Femur (tissue), 1 donor: ENCODE data around the gene CISTR.
A peak's percentile ranks its signal among the peaks of the same experiment; 100 is the strongest.
"Not testable (repeated sequence)": the region's sequence is repeated elsewhere in the genome, so short reads cannot be mapped to it uniquely, and the experiment has no call there.

ENCODE experiments used
- DNase-seq: peaks from one replicate; pipeline ENCODE4 v3.0.0-alpha.2; 2017

CISTR gene

GRCh38 chr12:53751336-53752191 lies at the start of gene CISTR:
CISTR (minus strand) TSS chr12:53751979.
- peak; percentile 60 for DNase-seq

DNA sequence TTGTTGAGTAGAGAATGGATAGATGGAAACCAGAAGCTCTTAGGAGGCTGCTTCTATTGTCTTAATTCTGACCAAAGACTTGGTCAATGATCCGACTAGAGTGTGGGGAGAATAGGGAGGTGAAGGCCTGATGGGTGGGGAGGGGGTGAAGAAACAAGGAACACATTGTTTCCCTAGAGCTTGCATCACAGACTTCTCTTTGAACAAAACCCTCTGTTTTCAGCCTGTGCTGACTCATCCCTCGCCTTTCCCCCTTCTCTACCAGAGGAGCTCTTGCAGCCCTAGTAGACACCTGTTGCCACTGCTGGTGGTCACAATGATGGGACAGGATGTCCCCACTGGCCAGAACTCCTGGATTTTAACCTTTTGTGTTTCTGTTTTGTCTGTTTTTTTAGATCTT lies 46.8 kb upstream of the CISTR start:
- no peak for DNase-seq

DNA sequence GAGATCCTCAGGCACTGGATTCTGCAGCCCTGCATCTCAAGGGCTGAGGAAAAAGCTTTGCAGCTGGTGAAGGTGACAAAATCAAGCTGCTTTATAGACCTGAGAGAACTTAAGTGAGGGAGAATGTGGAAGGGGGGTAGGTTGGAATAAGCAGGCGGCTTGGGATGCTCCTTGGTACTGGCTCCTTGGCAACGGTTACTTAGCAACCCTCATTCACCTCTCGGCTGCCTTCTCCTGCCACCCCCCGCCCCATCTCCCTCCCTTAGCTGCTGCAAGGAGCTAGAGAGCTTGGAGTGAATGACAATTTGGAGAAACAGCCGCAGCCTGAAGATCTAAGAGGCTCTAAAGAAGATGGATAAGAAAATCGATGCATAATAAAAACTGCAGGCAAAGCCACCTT lies 44.1 kb upstream of the CISTR start:
- no peak for DNase-seq

DNA sequence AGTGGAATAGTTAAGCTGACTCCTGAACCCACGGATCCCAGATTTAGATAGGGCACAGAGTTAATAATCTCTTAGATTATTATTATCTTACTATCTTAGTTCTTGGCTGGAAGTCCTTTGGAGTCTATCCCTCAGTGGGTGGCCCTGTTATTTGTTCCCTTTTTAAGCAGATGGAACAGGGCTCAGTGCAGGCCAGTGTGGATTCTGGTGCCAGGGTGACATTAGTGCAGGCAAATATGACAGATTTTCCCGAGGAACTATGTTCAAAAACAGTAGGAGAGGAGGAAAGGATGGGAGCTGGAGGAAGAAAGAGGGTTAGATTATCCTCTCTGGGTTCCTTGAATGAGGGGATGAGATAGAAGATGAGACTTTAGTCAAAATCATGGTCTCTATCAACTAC lies 41.4 kb upstream of the CISTR start:
- DNase-seq: no peak

DNA sequence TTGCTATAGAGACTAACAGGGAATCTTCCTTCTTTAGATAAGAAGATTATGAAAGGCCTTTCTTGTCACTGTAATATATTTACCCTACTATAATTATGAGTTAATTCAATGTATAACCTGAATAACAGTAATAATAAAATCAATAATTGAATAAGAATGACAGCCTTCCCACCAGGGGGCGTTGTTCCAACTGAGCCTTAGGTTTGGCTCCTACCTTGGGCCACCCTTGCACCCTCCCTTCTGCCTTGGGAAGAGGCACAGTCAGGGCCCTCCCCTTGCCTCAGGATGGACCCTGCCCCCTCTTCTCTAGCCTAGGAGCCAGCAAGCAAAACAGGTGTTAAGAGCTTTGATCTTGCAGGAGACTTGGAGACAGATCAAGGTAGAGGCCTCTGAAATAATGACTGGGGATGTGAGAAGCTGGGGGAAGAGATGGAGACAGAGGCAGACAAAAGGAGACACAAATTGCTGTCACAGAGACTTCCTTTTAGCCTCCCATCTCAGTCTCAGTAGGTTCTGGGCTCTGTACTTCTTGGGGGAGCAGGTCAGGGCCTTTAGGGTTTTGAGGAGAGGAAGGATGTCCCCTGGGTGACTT lies 40.1 kb upstream of the CISTR start:
- no peak for DNase-seq

GRCh38 chr12:53789570-53789969 lies 37.8 kb upstream of the CISTR start:
- DNase-seq: no peak

DNA sequence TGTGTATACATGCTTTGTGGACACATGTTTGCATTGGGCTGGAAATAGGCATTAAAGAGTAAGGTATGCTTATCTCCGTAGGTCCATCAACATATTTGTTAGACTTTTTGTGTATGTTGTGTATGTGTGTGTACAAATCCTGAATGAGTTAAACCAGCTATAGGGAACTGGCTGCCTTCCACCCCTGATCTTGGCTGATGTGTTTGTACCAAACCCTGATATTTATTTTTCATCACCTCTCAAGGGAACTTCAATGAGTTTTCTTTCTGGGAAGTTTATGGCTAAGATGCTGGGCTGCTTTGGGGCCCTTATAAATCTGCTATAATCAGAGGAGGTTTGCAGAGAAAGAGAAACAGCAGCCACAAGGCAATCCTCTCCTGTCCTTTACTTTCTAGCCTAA lies 37.1 kb upstream of the CISTR start:
- no peak for DNase-seq

DNA sequence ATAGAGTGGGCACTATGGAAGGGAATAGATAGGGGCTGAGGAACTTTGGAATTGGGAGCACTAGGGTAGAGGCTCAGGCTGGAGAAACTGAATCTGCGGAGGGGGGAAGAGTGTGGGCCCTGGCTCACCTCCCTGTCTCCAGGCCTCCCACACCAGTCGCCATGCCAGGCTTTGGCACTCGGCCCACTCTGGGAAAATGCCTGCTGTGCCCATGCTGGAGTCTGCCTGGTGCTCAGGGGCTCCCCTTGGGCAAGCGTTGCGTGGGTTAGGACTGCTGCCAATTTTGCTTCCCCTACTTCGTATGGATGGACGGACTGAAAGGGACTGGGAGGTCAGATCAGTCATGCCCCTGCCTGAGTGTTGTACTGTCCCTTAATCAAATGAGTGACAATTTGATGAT lies 34.6 kb upstream of the CISTR start:
- no peak for DNase-seq

GRCh38 chr12:53785161-53785560 lies 33.4 kb upstream of the CISTR start:
- DNase-seq: no peak

DNA sequence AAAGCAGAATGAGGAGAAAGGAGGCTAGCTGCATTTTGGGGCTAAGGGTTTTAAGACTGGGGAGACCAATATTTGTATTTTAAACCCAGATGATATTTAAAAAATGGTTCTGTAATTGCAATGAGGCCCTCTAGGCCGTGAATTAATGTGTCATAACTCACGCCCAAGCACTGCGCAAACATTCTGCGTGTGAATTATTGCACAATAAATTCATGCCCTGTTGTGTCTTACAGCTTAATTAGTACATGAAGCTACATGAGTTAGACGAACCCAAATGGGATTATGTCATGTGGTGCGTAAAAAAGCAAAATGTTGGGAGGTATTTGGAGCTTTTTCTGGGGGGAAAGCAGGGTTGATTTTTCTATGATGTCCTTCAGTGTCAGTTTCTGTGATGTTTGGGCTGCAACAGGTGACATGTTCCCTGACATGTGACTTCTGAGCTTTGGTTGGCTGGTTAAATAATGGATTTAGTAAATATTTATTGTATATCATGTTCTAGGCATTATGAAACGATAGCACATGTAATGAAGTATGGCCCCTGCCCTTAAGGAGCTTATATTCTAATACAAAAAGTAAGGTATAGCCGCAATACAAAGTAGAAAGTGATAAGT lies 30.4 kb upstream of the CISTR start:
- DNase-seq: no peak

DNA sequence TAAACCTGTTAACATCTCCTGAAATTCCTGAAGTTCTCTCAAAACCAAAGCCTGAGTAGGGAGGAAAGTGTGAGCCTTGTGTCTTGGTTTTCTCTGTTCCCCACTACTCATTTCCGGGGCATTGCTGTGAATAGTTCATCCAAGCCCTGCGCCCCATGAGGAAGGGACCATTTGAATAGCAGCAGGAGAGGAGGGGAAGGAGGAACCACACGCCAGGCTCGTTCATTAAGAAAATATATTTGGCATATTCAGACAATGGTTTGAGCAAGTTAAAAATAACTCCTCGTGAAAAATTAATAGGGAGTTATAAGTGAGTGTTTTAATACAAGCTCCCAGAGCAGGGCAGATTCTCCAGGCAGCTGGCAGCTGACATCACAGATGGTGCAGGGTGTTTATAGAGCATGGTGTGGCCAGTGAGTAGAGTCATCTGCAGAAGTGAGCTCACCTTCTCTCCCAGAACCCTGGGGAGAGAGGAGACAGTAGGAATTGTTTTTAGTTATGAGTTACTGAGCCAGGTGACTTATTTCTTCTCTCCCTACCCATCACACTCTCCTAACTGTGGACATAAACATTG lies 29.5 kb upstream of the CISTR start:
- DNase-seq: no peak

DNA sequence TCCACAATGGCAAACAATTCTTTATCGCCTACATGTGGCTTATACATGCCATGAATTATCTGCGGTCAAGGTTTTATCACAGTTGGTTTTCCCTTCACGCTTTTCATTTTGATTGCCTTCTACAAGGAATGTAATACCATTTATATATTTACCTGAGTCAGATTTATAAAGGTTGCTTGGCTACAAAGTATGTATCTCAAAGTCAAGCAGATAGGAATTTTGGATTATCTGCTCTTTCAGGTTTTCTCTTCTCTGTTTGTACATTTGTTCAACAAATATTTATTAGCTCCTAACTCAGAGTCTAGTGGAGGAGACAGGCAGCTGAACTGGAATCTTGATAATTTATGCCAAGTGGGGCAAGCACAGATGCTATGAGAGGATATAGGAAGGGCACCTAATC lies 28.5 kb upstream of the CISTR start:
- DNase-seq: no peak

- not testable (repeated sequence) for DNase-seq
Measured at GRCh38 chr12:53779679-53780078, 27.9 kb upstream of the CISTR start.

GRCh38 chr12:53777936-53778644 lies 26.3 kb upstream of the CISTR start:
- DNase-seq: no peak

DNA sequence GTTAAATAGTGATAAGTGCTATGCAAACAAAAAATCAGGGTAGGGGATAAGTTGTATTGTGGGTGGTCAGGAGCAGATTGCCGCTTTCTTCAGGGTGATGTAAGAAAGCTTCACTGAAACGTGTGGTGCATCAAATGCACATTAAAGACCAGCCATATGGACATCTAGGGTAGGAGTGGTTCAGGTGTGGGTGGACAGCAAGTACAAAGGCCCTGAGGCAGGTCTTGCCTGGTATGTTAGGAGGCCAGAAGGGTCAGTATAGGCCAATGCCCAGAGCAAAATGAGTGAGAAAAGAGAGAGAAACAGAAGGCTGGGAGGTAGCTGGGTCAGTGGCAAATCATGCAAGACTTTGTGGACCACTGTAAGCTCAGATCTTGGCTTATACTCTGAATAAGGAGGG lies 25.6 kb upstream of the CISTR start:
- DNase-seq: no peak

GRCh38 chr12:53776872-53777271 lies 25.1 kb upstream of the CISTR start:
- no peak for DNase-seq

DNA sequence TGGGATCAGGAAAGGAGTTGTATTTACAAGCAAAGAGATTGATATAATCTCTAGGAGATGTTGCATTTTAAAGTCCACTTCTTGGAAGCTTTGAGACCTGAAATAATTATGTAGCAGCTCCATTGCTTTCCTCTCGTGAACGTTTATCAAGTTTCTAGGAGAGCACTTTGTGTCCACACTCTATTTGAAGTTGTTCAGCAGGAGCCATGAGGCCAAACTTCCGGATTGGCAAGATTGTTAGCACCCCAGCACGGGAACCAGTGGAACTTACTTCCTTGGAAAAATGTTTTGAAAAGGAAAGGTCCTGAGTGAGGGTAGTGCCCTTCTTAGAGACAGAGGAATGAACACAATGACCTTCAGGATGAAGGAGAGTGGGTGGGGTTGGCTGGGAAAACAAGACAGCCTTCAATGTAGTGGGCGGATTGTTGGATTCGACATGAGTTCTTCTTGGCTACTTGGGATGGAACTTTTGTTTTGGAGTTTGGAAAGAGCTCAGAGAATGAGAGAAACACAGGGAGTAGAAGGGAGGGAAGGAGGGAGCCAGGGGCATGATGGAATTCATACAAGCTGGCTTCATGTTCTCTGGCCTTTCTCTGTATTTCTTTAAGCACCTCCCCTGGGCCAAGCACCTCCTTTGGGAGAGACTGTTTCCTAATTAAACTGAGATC lies 23.8 kb upstream of the CISTR start:
- peak; percentile 48 for DNase-seq

DNA sequence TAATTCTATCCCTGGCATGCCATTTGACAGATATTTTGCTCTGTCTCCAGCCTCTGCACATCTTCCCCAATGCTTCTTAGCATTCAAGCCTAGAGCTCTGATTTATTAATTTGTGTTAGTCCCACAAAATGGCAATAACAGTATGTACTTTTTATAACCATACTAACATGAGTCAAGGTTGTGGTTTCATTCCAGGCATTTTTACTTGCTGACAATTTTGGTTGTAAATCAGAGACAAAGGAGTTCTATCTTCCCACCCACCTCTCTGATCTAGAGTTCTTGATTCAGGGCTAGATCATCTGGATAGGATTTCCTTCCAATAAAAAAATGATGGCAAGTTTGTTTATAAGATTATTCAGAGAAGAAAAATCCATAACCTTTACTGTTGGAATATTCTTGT lies 18.5 kb upstream of the CISTR start:
- DNase-seq: no peak

- DNase-seq: no peak
Measured at GRCh38 chr12:53768976-53769375, 17.2 kb upstream of the CISTR start.

DNA sequence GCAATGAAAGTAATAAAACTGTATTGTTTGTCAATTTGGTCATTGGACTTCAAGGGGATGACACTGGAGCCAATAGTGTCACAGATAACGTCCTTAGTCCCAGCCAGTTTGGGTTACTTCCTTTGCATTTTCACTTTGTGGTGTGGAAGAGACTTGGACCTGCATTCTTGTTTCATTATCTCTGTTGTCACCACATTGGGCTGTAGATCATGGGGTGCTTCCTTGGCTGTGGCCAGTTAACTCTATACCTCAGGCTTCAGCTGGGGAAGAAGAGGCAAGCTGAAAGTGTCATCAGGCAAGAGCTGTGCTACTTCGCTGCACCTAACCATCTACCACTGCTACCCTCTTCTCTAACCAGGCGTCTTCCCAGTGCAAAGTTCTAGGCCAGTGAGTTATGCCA lies 15.1 kb upstream of the CISTR start:
- no peak for DNase-seq

- DNase-seq: no peak
Measured at GRCh38 chr12:53765891-53766290, 14.1 kb upstream of the CISTR start.

DNA sequence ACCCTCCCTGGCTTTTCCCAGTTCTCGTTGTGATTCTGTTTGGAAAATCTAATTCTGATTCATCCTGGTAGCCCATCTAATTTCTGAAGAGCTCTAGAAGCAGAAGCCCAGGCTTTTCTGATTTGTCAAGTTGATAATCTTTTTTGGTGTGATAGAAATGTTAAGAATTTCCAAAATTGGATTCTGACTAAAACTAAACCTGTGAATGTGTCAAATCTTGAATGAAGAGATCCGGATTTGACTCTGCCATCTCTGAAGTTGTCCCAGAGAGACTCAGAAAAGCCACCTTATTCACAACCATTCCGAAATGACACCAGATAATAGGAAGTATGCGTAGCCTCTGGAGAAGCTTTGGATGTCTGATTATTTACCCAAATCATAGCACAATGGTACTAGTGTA lies 12.8 kb upstream of the CISTR start:
- DNase-seq: no peak

DNA sequence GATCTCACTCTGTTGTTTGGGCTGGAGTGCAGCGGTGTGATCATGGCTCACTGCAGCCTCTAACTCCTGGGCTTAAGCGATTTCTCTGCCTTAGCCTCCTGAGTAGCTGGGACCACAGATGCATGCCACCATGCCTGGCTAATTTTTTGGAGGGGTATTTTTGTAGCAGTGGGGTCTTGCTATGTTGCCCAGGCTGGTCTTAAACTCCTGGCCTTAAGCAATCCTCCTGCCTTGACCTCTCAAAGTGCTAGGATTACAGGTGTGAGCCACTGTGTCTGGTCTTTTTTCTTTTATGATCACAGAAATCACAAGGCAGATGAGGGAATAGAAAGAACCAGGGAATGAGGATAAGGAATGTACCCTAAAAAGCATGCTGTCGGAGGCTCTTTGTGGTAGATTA lies 11.0 kb upstream of the CISTR start:
- not testable (repeated sequence) for DNase-seq
